Measurements from ENCODE around the gene LRRC1. TPM values are rescaled to one million over a fixed set of nuclear protein-coding genes. Genes with fewer than 3 reads are reported as not detected.

The LRRC1 gene
- total and polyA plus RNA-seq, 2 donors (not counting 3 experiments of a cell fraction or from before 2014, with no cell fraction given): 5.6 to 11.7 TPM

DNA sequence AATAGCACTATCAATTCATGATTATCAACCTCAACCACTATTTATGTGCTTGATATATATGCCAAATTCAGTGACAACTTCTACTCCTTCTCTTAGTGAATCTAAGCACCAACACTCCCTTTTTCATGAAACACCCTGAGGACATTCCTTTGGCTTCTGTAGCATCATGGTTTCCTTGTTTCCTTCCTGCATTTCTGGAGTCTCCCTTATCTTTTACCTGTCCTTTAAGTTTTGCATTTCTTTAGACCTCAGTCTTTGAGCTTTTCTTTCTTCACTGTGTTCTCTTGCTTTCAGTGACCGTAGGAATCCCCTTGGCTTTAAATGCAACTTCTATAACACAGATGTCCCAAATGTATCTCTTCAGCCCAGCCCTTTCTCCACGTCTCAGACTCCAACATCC, 172.6 kb downstream of the LRRC1 start:
- Histone ChIP-seq H3K9ac (replicated peaks; ENCODE audit: extremely low read depth, insufficient read depth, low read length) (no peak overlapping the region), H3K27me3 (ENCODE audit: control insufficient read depth in 2 of 2, insufficient read depth in 2 of 2, low read length in 2 of 2) (no peaks in the 10 kb centered on the region), H3K9me3 (replicated peaks; ENCODE audit: control insufficient read depth, insufficient read depth, low read length) (no peaks in the 10 kb centered on the region), H3K79me2 (ENCODE audit: control insufficient read depth, insufficient read depth, low read length) (no peaks in the 10 kb centered on the region), H3K4me2 (ENCODE audit: insufficient read depth, low read length) (no peak overlapping the region), H3K27ac (ENCODE audit: insufficient read depth, low read depth, low read length) (no peak overlapping the region), H3K4me3 (replicated peaks in 1 of 3; ENCODE audit: insufficient read depth in 1 of 3, low read depth in 1 of 3, low read length in 3 of 3) (no peak overlapping the region), H3K4me1 (ENCODE audit: control insufficient read depth, extremely low read depth, insufficient read depth, low read length) (no peaks in the 10 kb centered on the region), H4K20me1 (replicated peaks; ENCODE audit: control insufficient read depth, extremely low read depth, insufficient read depth, low read length) (no peaks in the 10 kb centered on the region), H3K36me3 (ENCODE audit: control insufficient read depth in 2 of 2, extremely low read depth in 1 of 2, insufficient read depth in 2 of 2, low read length in 2 of 2) (no peaks in the 10 kb centered on the region), H2AFZ (ENCODE audit: low read depth, low read length) (no peak overlapping the region), H3K9me1 (replicated peaks; ENCODE audit: control insufficient read depth, extremely low read depth, insufficient read depth, low read length) (peaks cover 2% of the 10 kb centered on the region)
- intact Hi-C loops (cut with micrococcal nuclease) (no loop called here), dilution Hi-C loops (cut with MboI; ENCODE audit: extremely low pct_ligation_motif_present, low sequenced_read_pairs) (no loop called here)
- no TSS peak for BruUV-seq (replicated peaks)
- ChIA-PET POLR2A (no interaction called here), CTCF (interaction anchor here (1.0 to 3.7 kb wide), 6 partner anchors 11 to 255 kb away, joined by 3 to 20 read pairs (median 6); no protein-coding TSS in a partner anchor)
- FAIRE-seq (no peak), DNase-seq (ENCODE audit: low read depth, low spot score) (no peak)
- TF ChIP-seq, protein P1, sequence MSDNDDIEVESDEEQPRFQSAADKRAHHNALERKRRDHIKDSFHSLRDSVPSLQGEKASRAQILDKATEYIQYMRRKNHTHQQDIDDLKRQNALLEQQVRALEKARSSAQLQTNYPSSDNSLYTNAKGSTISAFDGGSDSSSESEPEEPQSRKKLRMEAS (IDR thresholded peaks at IDR 0.05; ENCODE audit: insufficient read depth, insufficient read length): no peak
- TF ChIP-seq FOS (IDR thresholded peaks at IDR 0.05; ENCODE audit: borderline replicate concordance, insufficient read depth, low read length) (no peak), POLR2AphosphoS5 (IDR thresholded peaks at IDR 0.05; ENCODE audit: insufficient read depth, low read depth, low read length) (no peak), POLR2A (IDR thresholded peaks at IDR 0.05; ENCODE audit: low read depth, low read length) (no peak), JUN (IDR thresholded peaks at IDR 0.05; ENCODE audit: borderline replicate concordance, insufficient read depth, insufficient read length, low read depth) (no peak), EZH2 (IDR thresholded peaks at IDR 0.05; ENCODE audit: borderline replicate concordance, low read depth, low read length, severe bottlenecking) (no peak), GATA2 (IDR thresholded peaks at IDR 0.05; ENCODE audit: insufficient read depth, insufficient read length, low read depth, low read length) (no peak), MYC (IDR thresholded peaks at IDR 0.05; ENCODE audit: low read depth, low read length) (no peak)

Other genes starting within 250 kb of the LRRC1 start
- 17.3 and 22.8 TPM in 2 replicates for gene GCLC, start 249.9 kb upstream of the LRRC1 start, total RNA-seq
- 7.2 and 7.3 TPM in 2 replicates for gene GCLC, start 249.9 kb upstream of the LRRC1 start, polyA plus RNA-seq
- gene KLHL31, start 129.2 kb upstream of the LRRC1 start, total RNA-seq: not detected in 2 replicates
- 0.01 and 0.03 TPM in 2 replicates for gene KLHL31, start 129.2 kb upstream of the LRRC1 start, polyA plus RNA-seq